ENCODE data around the gene TTC28.

- peak; percentile 58 for TF ChIP-seq CTCF (conservative IDR thresholded peaks at IDR 0.05; ENCODE audit: low read length)
- TF ChIP-seq EZH2phosphoT487 (IDR thresholded peaks at IDR 0.05; ENCODE audit: borderline replicate concordance) = no peak
Observed at GRCh38 chr22:28112548-28113043, 567.0 kb downstream of the TTC28 start.

Data from Loucy (cell line).